ENCODE results near the gene PIEZO1. TPM values are rescaled to one million over a fixed set of nuclear protein-coding genes. Genes with fewer than 3 reads are reported as not detected.
A peak's percentile ranks its signal among the peaks of the same experiment; 100 is the strongest.

PIEZO1 gene
- total RNA-seq, 2 donors from 2014 or later: 272 to 318 TPM

DNA sequence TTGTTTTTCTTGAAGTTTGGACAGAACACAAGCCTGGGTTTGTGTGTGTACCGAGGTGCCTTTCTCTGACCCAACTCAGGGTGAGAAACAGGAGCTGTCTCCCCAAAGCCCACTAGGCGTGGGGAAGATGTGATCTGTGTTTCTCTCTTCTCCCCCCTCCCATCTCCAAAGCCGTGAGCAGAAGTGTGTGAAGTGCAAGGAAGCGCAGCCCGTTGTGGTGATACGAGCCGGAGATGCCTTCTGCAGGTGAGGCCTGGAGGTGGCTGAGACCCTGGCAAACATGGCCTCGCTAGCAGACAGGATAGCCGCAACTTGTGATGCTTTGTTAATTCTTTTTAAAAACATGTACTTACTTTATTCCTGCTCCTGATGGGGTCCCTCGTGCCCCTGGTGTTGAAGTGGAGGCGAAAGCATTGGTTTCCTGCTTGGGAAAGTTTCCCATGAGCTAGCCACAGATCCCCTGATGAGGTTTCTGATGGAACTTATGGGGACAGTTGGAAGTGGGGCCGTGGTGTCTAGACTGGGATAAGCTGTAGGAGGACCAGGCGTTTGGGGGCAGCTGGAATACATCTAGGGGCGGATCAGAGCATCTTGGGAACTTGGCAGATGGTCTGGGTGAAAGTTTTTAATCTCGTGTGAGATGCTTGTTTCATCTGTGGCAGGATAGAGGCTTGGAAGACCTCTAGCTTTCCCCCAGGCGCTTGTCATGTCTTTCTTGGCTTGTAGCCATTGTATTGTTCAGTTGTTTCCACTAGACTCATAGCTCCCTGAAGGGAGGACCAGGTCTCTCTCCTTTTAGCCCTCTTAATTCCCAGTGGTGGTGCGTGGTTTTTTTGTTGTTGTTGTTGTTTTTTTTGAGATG is 77.8 kb downstream of the PIEZO1 start:
- H3K36me3 Mint-ChIP-seq (ENCODE audit: low read depth): peaks cover 3% of the 10 kb centered on the region
- peak overlapping the region; percentile 88 for H3K4me3 Mint-ChIP-seq
- H3K27ac Mint-ChIP-seq: peak overlapping the region; percentile 74
- H3K27me3 Mint-ChIP-seq: no peaks in the 10 kb centered on the region
- no peak for DNase-seq
- ATAC-seq: no peak
- peaks cover 43% of the 10 kb centered on the region for H3K4me1 Mint-ChIP-seq
- H3K9me3 ChIP-seq (ENCODE audit: control insufficient read depth, low read length, poor library complexity, severe bottlenecking): no peaks in the 10 kb centered on the region

DNA sequence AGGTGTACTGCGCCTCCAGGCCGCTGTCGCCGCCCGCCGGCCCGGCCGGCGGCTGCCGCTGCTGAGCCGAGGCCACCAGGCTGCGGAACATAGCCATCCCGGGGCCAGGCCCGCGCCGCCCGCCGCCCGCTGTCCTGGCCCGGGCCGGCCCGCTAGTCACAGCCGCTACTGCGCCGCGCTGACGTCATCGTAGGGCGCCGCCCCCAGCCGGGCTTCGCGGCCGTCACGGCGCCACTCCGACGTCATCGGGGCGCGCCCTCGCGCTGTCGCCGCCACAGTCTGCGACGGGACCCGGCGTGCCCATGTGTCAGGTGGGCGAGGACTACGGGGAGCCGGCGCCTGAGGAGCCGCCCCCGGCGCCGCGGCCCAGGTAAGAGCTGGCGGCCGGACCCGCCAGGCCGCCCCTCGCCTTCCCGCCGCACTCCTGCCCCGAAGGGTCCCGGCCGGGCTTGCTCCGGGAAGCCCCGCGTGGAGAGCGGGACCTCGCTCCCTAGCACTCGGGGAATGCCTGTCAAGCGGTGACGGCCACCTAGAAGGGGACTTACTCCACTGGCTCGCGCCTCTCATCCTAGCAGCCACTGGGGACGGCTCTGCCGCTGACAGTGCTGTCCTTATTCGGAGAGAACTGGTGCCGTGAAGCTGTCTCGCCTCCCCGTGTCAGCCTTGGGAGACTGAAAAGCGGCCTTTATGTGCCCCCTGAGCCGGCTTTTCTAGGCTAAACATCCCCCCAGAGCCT is 78.6 kb downstream of the PIEZO1 start, which contains the start of the genes CTU2 and RNF166:
TSS of gene CTU2 (plus strand) at position 275 of the 736 bp plus-strand sequence. CDS start at position 303, 28 bp downstream.
TSS of gene RNF166 (minus strand) at position 180 of the 736 bp plus-strand sequence. CDS start at position 97, 83 bp downstream.
- Mint-ChIP-seq H3K4me1 (peaks cover 45% of the 10 kb centered on the region), H3K27ac (peak within 1 kb of the TSS; percentile 98), H3K27me3 (no peaks in the 10 kb centered on the region), H3K4me3 (peak within 1 kb of the TSS; percentile 97), H3K36me3 (ENCODE audit: low read depth) (peaks cover 3% of the 10 kb centered on the region)
- DNase-seq: peak; percentile 87 to 94 (median 91)
- no peaks in the 10 kb centered on the region for H3K9me3 ChIP-seq (ENCODE audit: control insufficient read depth, low read length, poor library complexity, severe bottlenecking)
- peak; percentile 73 for ATAC-seq

DNA sequence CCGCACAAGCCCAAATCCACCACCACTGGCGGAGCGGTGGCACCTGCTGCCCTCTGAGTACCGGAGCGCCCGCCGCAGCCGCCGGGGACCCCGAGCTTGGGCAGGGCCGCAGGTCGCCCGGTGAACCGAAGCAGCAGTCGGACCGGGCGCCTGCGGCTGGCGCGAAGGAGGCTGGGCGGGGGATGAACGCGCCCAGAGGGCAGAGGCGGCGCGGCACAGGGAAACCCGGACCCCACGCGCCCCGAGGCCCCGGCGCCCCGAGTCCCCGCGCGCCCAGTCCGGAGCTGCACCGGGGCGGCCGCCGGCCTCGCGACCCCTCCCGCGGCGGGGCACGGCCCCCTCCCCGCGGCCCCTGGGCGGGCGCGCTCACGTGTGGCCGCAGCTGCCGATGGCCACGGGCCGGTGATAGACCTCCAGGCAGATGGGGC is 79.2 kb downstream of the PIEZO1 start:
- H3K27me3 Mint-ChIP-seq: no peaks in the 10 kb centered on the region
- DNase-seq (no peak), ATAC-seq (no peak)
- peaks cover 48% of the 10 kb centered on the region for H3K4me1 Mint-ChIP-seq
- H3K36me3 Mint-ChIP-seq (ENCODE audit: low read depth): peaks cover 5% of the 10 kb centered on the region
- H3K9me3 ChIP-seq (ENCODE audit: control insufficient read depth, low read length, poor library complexity, severe bottlenecking): no peaks in the 10 kb centered on the region
- peak overlapping the region; percentile 98 for H3K27ac Mint-ChIP-seq
- H3K4me3 Mint-ChIP-seq: peak overlapping the region; percentile 97

DNA sequence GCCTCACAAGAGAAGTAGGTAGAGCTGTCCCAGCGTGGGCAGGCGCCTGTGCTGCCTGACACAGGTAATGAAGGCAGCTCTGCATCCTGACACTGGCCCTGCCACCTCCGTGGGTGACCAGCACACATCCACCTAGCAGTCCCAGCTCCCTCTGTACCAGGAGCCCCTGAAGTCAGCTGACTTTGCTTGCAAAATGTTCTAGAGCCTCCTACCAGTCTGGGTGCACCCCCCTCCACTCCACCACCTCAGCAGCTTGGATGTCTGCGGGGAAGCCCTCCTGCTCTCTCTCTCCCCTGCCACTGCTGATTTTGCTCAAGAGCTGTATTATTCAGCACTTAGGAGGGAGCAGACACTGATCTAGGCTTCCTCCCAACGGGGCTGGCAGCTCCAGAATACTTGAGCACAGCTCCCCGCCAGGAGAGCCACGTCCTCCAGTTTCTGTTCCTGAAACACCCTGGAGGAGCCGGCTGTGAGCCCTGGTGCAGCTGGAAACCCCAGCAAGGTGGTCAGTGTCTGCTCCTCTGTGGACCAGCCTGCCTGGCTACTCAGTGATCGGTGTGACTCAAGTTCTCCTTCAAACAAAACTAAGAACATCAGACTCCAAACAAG is 79.8 kb downstream of the PIEZO1 start:
- peak overlapping the region; percentile 97 for H3K4me3 Mint-ChIP-seq
- ATAC-seq (peak; percentile 2), DNase-seq (peak in 1 of 3 donors; percentile 34)
- peaks cover 47% of the 10 kb centered on the region for H3K4me1 Mint-ChIP-seq
- peak overlapping the region; percentile 98 for H3K27ac Mint-ChIP-seq
- H3K9me3 ChIP-seq (ENCODE audit: control insufficient read depth, low read length, poor library complexity, severe bottlenecking): no peaks in the 10 kb centered on the region
- peaks cover 5% of the 10 kb centered on the region for H3K36me3 Mint-ChIP-seq (ENCODE audit: low read depth)
- H3K27me3 Mint-ChIP-seq: no peaks in the 10 kb centered on the region

GRCh38 chr16:88703486-88704309 is 81.3 kb downstream of the PIEZO1 start:
- no peaks in the 10 kb centered on the region for H3K9me3 ChIP-seq (ENCODE audit: control insufficient read depth, low read length, poor library complexity, severe bottlenecking)
- Mint-ChIP-seq H3K27ac (peak overlapping the region; percentile 98), H3K36me3 (ENCODE audit: low read depth) (peaks cover 5% of the 10 kb centered on the region), H3K4me1 (peaks cover 54% of the 10 kb centered on the region), H3K27me3 (no peaks in the 10 kb centered on the region), H3K4me3 (peak overlapping the region; percentile 97)
- ATAC-seq: peak; percentile 4
- peak in 2 of 3 donors; percentile 49 to 69 for DNase-seq

- ATAC-seq: no peak
- peaks cover 57% of the 10 kb centered on the region for H3K4me1 Mint-ChIP-seq
- H3K36me3 Mint-ChIP-seq (ENCODE audit: low read depth): peaks cover 5% of the 10 kb centered on the region
- H3K9me3 ChIP-seq (ENCODE audit: control insufficient read depth, low read length, poor library complexity, severe bottlenecking): no peaks in the 10 kb centered on the region
- peak overlapping the region; percentile 97 for H3K4me3 Mint-ChIP-seq
- H3K27ac Mint-ChIP-seq: peak overlapping the region; percentile 98
- no peaks in the 10 kb centered on the region for H3K27me3 Mint-ChIP-seq
- DNase-seq: no peak
These were observed 82.4 kb downstream of the PIEZO1 start for GRCh38 chr16:88702371-88703210.

GRCh38 chr16:88701581-88702370 is 83.2 kb downstream of the PIEZO1 start:
- no peaks in the 10 kb centered on the region for H3K9me3 ChIP-seq (ENCODE audit: control insufficient read depth, low read length, poor library complexity, severe bottlenecking)
- peak overlapping the region; percentile 97 for H3K4me3 Mint-ChIP-seq
- H3K27me3 Mint-ChIP-seq: no peaks in the 10 kb centered on the region
- DNase-seq: no peak
- peak overlapping the region; percentile 98 for H3K27ac Mint-ChIP-seq
- H3K4me1 Mint-ChIP-seq: peaks cover 50% of the 10 kb centered on the region
- ATAC-seq: no peak
- peaks cover 5% of the 10 kb centered on the region for H3K36me3 Mint-ChIP-seq (ENCODE audit: low read depth)

GRCh38 chr16:88700636-88701482 is 84.2 kb downstream of the PIEZO1 start:
- H3K27ac Mint-ChIP-seq: peak overlapping the region; percentile 98
- DNase-seq (peak; percentile 90 to 93 (median 93)), ATAC-seq (peak; percentile 85)
- peaks cover 49% of the 10 kb centered on the region for H3K4me1 Mint-ChIP-seq
- H3K36me3 Mint-ChIP-seq (ENCODE audit: low read depth): peaks cover 5% of the 10 kb centered on the region
- no peaks in the 10 kb centered on the region for H3K9me3 ChIP-seq (ENCODE audit: control insufficient read depth, low read length, poor library complexity, severe bottlenecking)
- peak overlapping the region; percentile 97 for H3K4me3 Mint-ChIP-seq
- H3K27me3 Mint-ChIP-seq: no peaks in the 10 kb centered on the region

DNA sequence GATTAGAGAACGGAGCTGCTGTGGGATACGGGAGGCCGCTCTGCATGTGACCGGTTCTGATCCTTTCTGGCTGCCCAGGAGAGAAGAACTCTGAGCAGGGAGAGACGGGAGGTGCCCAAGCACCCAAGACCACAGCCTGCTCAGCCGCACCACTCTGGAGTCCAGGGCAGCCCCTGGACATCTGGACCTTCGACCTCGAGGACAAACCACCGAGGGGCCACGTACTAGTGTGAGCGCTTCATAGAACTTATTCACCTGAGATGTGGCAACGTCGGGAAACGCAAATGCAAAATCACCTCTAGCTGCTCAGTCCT is 84.7 kb downstream of the PIEZO1 start:
- Mint-ChIP-seq H3K36me3 (ENCODE audit: low read depth) (peaks cover 5% of the 10 kb centered on the region), H3K4me3 (peak overlapping the region; percentile 97), H3K4me1 (peaks cover 47% of the 10 kb centered on the region), H3K27me3 (no peaks in the 10 kb centered on the region), H3K27ac (peak overlapping the region; percentile 98)
- DNase-seq: no peak
- no peaks in the 10 kb centered on the region for H3K9me3 ChIP-seq (ENCODE audit: control insufficient read depth, low read length, poor library complexity, severe bottlenecking)
- no peak for ATAC-seq

GRCh38 chr16:88699180-88699579 is 85.8 kb downstream of the PIEZO1 start:
- peak overlapping the region; percentile 97 for H3K4me3 Mint-ChIP-seq
- no peaks in the 10 kb centered on the region for H3K9me3 ChIP-seq (ENCODE audit: control insufficient read depth, low read length, poor library complexity, severe bottlenecking)
- H3K27me3 Mint-ChIP-seq: no peaks in the 10 kb centered on the region
- ATAC-seq (no peak), DNase-seq (no peak)
- H3K4me1 Mint-ChIP-seq: peaks cover 43% of the 10 kb centered on the region
- peak overlapping the region; percentile 98 for H3K27ac Mint-ChIP-seq
- peaks cover 5% of the 10 kb centered on the region for H3K36me3 Mint-ChIP-seq (ENCODE audit: low read depth)
